ENCODE measurements around the gene DNAJC1. TPM values are rescaled to one million over a fixed set of nuclear protein-coding genes. Genes with fewer than 3 reads are reported as not detected.

DNAJC1 gene
- total and polyA plus RNA-seq, 11 donors, result 9.5 to 68.4 (median 14.1) TPM

- intact Hi-C loops (cut with DNase I), result no loop called here
- Histone ChIP-seq H3K4me3 (no peak overlapping the region), H3K4me1 (no peaks in the 10 kb centered on the region), H3K36me3 (peaks cover 0 to 46% (median 41%) of the 10 kb centered on the region in 9 donors), H3K27me3 (no peaks in the 10 kb centered on the region), H3K27ac (no peak overlapping the region), H3K9me3 (no peaks in the 10 kb centered on the region)
- DNase-seq (no peak), ATAC-seq (no peak)
- WGBS, 4 donors, result 88 to 95% (median 94%) methylated on average over 6 of the region's 6 CpGs
- TF ChIP-seq CTCF (IDR thresholded peaks at IDR 0.05), result no peak
- TF ChIP-seq POLR2A (IDR thresholded peaks at IDR 0.05), result no peak
Measured at GRCh38 chr10:21746118-21746517, 257.4 kb downstream of the DNAJC1 start.

GRCh38 chr10:21744223-21744622 lies 259.3 kb downstream of the DNAJC1 start:
- peaks cover 0 to 64% (median 60%) of the 10 kb centered on the region in 9 donors for H3K36me3 ChIP-seq
- H3K27ac ChIP-seq, result no peak overlapping the region
- H3K9me3 ChIP-seq, result no peaks in the 10 kb centered on the region
- 87 to 92% (median 89%) methylated on average over 10 to 11 of the region's 11 CpGs for WGBS, 4 donors
- TF ChIP-seq POLR2A (IDR thresholded peaks at IDR 0.05) (no peak), CTCF (IDR thresholded peaks at IDR 0.05) (no peak)
- H3K4me1 ChIP-seq, result peaks cover 0 to 3% (median 0%) of the 10 kb centered on the region in 12 donors
- H3K27me3 ChIP-seq, result no peaks in the 10 kb centered on the region
- intact Hi-C loops (cut with DNase I), result loop anchor here in 1 of 10 donors (5.0 kb wide), 1 partner anchor 662 kb away; no protein-coding TSS in a partner anchor
- ATAC-seq (peak in 2 of 4 donors; percentile 28 to 29), DNase-seq (no peak)
- no peak overlapping the region for H3K4me3 ChIP-seq

- ATAC-seq, result no peak
Measured at GRCh38 chr10:21742740-21743412, 260.7 kb downstream of the DNAJC1 start.

More at GRCh38 chr10:21742740-21743412, 260.7 kb downstream of the DNAJC1 start:
- DNase-seq, result no peak
- H3K4me1 ChIP-seq, result peaks cover 0 to 3% (median 0%) of the 10 kb centered on the region in 12 donors
- WGBS, 4 donors, result 95 to 98% (median 97%) methylated on average over 5 of the region's 5 CpGs
- no peaks in the 10 kb centered on the region for H3K27me3 ChIP-seq
- H3K9me3 ChIP-seq, result no peaks in the 10 kb centered on the region
- intact Hi-C loops (cut with DNase I), result loop anchor here in 1 of 10 donors (5.0 kb wide), 1 partner anchor 661 kb away; no protein-coding TSS in a partner anchor
- TF ChIP-seq CTCF (IDR thresholded peaks at IDR 0.05), result no peak
- TF ChIP-seq POLR2A (IDR thresholded peaks at IDR 0.05), result no peak
- peaks cover 0 to 76% (median 73%) of the 10 kb centered on the region in 9 donors for H3K36me3 ChIP-seq
- H3K27ac ChIP-seq, result no peak overlapping the region
- H3K4me3 ChIP-seq, result no peak overlapping the region
